Left ventricle myocardium inferior (tissue), 1 donor: ENCODE results near the gene HSD3B1. TPM values are rescaled to one million over a fixed set of nuclear protein-coding genes. Genes with fewer than 3 reads are reported as not detected.

Experiments
- DNase-seq: peaks from one replicate; pipeline ENCODE4 v3.0.0-alpha.2; 2020
- H3K27ac ChIP-seq: fragments of 200-600 bp; replicated peaks from 2 replicates; pipeline ENCODE4 v1.8.0; 2021
- H3K27me3 ChIP-seq: fragments of 200-600 bp; 2 replicates; pipeline ENCODE4 v1.8.0; 2021; ENCODE audit warnings: low read depth
- H3K36me3 ChIP-seq: fragments of 200-600 bp; 2 replicates; pipeline ENCODE4 v1.8.0; 2021
- H3K4me1 ChIP-seq: fragments of 200-600 bp; 2 replicates; pipeline ENCODE4 v1.8.0; 2021
- H3K4me3 ChIP-seq: fragments of 200-600 bp; 2 replicates; pipeline ENCODE4 v1.8.0; 2021; ENCODE audit warnings: mild to moderate bottlenecking, moderate library complexity
- H3K9me3 ChIP-seq: fragments of 200-600 bp; replicated peaks from 2 replicates; pipeline ENCODE4 v1.8.0; 2021
- CTCF ChIP-seq: fragments of 200-600 bp; IDR thresholded peaks from 2 replicates; pipeline ENCODE4 v1.8.0; 2021; ENCODE audit warnings: antibody characterized with exemption, mild to moderate bottlenecking, borderline replicate concordance
- intact Hi-C: fragments of 100-400 bp; cut with micrococcal nuclease; formaldehyde crosslinking; loops from one replicate; pipeline ENCODE4 v1.11.0; 2022
- total RNA-seq: library from RNA; stranded (reverse); fragmentation: NEBNext Ultra II Directional; extraction: Animal tissue kit (Norgen Biotek cat#: 25700); gene quantifications from one replicate; pipeline ENCODE4 v1.2.1, GENCODE V29; 2021
- donor health status: DM: no; HTN: yes; CAD: no; lungs with severe emphysema.

HSD3B1 gene
- total RNA-seq, 1 donor from 2014 or later: not detected

- intact Hi-C loops: no loop called here
- H3K27me3 ChIP-seq: no peaks in the 10 kb centered on the region
- H3K4me3 ChIP-seq: no peak overlapping the region
- H3K9me3 ChIP-seq: no peaks in the 10 kb centered on the region
- no peak overlapping the region for H3K27ac ChIP-seq
- H3K36me3 ChIP-seq: no peaks in the 10 kb centered on the region
- DNase-seq: no peak
- no peaks in the 10 kb centered on the region for H3K4me1 ChIP-seq
- TF ChIP-seq CTCF: no peak
These were observed 34.8 kb upstream of the HSD3B1 start for GRCh38 chr1:119472080-119472818.

GRCh38 chr1:119472819-119473175 lies 34.2 kb upstream of the HSD3B1 start:
- no peak overlapping the region for H3K4me3 ChIP-seq
- H3K27me3 ChIP-seq: no peaks in the 10 kb centered on the region
- no peak for DNase-seq
- no peak for TF ChIP-seq CTCF
- no peaks in the 10 kb centered on the region for H3K4me1 ChIP-seq
- no peaks in the 10 kb centered on the region for H3K9me3 ChIP-seq
- intact Hi-C loops: no loop called here
- H3K36me3 ChIP-seq: no peaks in the 10 kb centered on the region
- H3K27ac ChIP-seq: no peak overlapping the region

- intact Hi-C loops: no loop called here
- no peak overlapping the region for H3K27ac ChIP-seq
- no peaks in the 10 kb centered on the region for H3K36me3 ChIP-seq
- H3K9me3 ChIP-seq: no peaks in the 10 kb centered on the region
- H3K4me1 ChIP-seq: no peaks in the 10 kb centered on the region
- DNase-seq: peak; percentile 19
- H3K4me3 ChIP-seq: no peak overlapping the region
- TF ChIP-seq CTCF: peak; percentile 64
- no peaks in the 10 kb centered on the region for H3K27me3 ChIP-seq
These were observed 31.1 kb upstream of the HSD3B1 start for GRCh38 chr1:119475866-119476439.

GRCh38 chr1:119477710-119478109 lies 29.3 kb upstream of the HSD3B1 start:
- DNase-seq: no peak
- TF ChIP-seq CTCF: no peak

GRCh38 chr1:119480175-119480574 lies 26.8 kb upstream of the HSD3B1 start:
- intact Hi-C loops: no loop called here
- no peaks in the 10 kb centered on the region for H3K4me1 ChIP-seq
- no peak for TF ChIP-seq CTCF
- H3K27me3 ChIP-seq: no peaks in the 10 kb centered on the region
- no peaks in the 10 kb centered on the region for H3K9me3 ChIP-seq
- no peaks in the 10 kb centered on the region for H3K36me3 ChIP-seq
- no peak for DNase-seq
- no peak overlapping the region for H3K27ac ChIP-seq
- H3K4me3 ChIP-seq: no peak overlapping the region

More at GRCh38 chr1:119477710-119478109, 29.3 kb upstream of the HSD3B1 start:
- H3K27me3 ChIP-seq: no peaks in the 10 kb centered on the region
- no peak overlapping the region for H3K27ac ChIP-seq
- no peaks in the 10 kb centered on the region for H3K36me3 ChIP-seq
- no peaks in the 10 kb centered on the region for H3K9me3 ChIP-seq
- no peaks in the 10 kb centered on the region for H3K4me1 ChIP-seq
- no peak overlapping the region for H3K4me3 ChIP-seq
- intact Hi-C loops: no loop called here
